GM18505 (cell line): ENCODE measurements around the gene ANK3.

Experiments
- ATAC-seq: cut with Tn5 transposase; IDR thresholded peaks from one replicate; pipeline ENCODE4 v1.9.1; 2021; ENCODE audit not compliant: unreplicated experiment
- POLR2A ChIP-seq: IDR thresholded peaks from 4 replicates; pipeline ENCODE4 v1.6.1; 2011; ENCODE audit warnings: borderline replicate concordance; ENCODE audit not compliant: insufficient read depth, insufficient read length; ENCODE audit errors: extremely low read depth

The ANK3 gene

GRCh38 chr10:60235001-60235400 lies 154.7 kb downstream of the ANK3 start:
- no peak for TF ChIP-seq POLR2A
- ATAC-seq, result no peak

GRCh38 chr10:60234551-60234950 lies 155.1 kb downstream of the ANK3 start:
- no peak for TF ChIP-seq POLR2A
- ATAC-seq, result no peak

- ATAC-seq, result no peak
- no peak for TF ChIP-seq POLR2A
Observed at GRCh38 chr10:60230892-60231291, 158.8 kb downstream of the ANK3 start.

- TF ChIP-seq POLR2A, result no peak
- no peak for ATAC-seq
Observed at GRCh38 chr10:60224066-60224705, 165.5 kb downstream of the ANK3 start.

- ATAC-seq, result no peak
- no peak for TF ChIP-seq POLR2A
Observed at GRCh38 chr10:60222047-60222446, 167.6 kb downstream of the ANK3 start.

- ATAC-seq, result no peak
- TF ChIP-seq POLR2A, result no peak
Observed at GRCh38 chr10:60212195-60212594, 177.5 kb downstream of the ANK3 start.

GRCh38 chr10:60209874-60210570 lies 179.7 kb downstream of the ANK3 start:
- ATAC-seq, result no peak
- TF ChIP-seq POLR2A, result no peak

GRCh38 chr10:60208676-60209269 lies 180.9 kb downstream of the ANK3 start:
- no peak for TF ChIP-seq POLR2A
- ATAC-seq, result no peak

- no peak for ATAC-seq
- no peak for TF ChIP-seq POLR2A
Observed at GRCh38 chr10:60207894-60208293, 181.8 kb downstream of the ANK3 start.

GRCh38 chr10:60206735-60207134 lies 182.9 kb downstream of the ANK3 start:
- TF ChIP-seq POLR2A, result no peak

GRCh38 chr10:60205741-60206140 lies 183.9 kb downstream of the ANK3 start:
- ATAC-seq, result no peak
- no peak for TF ChIP-seq POLR2A

More at GRCh38 chr10:60206735-60207134, 182.9 kb downstream of the ANK3 start:
- no peak for ATAC-seq

- ATAC-seq, result no peak
- TF ChIP-seq POLR2A, result no peak
Observed at GRCh38 chr10:60203993-60204618, 185.6 kb downstream of the ANK3 start.

- TF ChIP-seq POLR2A, result no peak
- no peak for ATAC-seq
Observed at GRCh38 chr10:60200682-60201053, 189.0 kb downstream of the ANK3 start.
